ENCODE measurements around the gene KISS1R.

DNA sequence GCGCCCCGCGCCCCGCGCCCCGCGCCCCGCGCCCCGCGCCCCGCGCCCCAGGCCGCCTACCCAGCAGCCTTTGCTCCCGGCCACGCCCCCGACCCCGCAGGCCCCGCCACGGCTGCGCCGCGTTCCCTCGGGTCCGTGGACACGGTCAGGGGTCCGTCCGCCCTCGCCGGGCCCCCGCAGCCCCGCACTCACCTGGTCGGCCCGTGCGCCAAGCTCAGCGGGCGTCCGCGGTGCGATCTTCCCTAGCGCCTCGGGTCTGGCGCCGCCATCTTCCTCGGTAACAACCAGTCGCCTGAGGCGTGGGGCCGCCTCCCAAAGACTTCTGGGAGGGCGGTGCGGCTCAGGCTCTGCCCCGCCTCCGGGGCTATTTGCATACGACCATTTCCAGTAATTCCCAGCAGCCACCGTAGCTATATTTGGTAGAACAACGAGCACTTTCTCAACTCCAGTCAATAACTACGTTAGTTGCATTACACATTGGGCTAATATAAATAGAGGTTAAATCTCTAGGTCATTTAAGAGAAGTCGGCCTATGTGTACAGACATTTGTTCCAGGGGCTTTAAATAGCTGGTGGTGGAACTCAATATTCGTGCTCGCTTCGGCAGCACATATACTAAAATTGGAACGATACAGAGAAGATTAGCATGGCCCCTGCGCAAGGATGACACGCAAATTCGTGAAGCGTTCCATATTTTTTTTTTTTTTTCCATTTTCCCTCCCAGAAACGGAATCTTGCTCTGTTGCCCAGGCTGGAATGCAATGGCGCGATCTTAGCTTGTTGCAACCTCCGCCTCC, 24.0 kb upstream of the KISS1R start, which contains the start of the genes MED16 and RNU6-9:
- TF ChIP-seq, protein P1, sequence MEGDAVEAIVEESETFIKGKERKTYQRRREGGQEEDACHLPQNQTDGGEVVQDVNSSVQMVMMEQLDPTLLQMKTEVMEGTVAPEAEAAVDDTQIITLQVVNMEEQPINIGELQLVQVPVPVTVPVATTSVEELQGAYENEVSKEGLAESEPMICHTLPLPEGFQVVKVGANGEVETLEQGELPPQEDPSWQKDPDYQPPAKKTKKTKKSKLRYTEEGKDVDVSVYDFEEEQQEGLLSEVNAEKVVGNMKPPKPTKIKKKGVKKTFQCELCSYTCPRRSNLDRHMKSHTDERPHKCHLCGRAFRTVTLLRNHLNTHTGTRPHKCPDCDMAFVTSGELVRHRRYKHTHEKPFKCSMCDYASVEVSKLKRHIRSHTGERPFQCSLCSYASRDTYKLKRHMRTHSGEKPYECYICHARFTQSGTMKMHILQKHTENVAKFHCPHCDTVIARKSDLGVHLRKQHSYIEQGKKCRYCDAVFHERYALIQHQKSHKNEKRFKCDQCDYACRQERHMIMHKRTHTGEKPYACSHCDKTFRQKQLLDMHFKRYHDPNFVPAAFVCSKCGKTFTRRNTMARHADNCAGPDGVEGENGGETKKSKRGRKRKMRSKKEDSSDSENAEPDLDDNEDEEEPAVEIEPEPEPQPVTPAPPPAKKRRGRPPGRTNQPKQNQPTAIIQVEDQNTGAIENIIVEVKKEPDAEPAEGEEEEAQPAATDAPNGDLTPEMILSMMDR (conservative IDR thresholded peaks at IDR 0.05; ENCODE audit: low read depth, low read length), result no peak
- TF ChIP-seq RFX5 (IDR thresholded peaks at IDR 0.05; ENCODE audit: low read depth, low read length) (no peak), POLR2A (IDR thresholded peaks at IDR 0.05; ENCODE audit: low read depth, low read length) (no peak; the same call in 1 of the 2 replicates), SMC3 (IDR thresholded peaks at IDR 0.05; ENCODE audit: low read depth, low read length) (no peak), RAD21 (IDR thresholded peaks at IDR 0.05; ENCODE audit: low read length) (no peak), MAFK (IDR thresholded peaks at IDR 0.05; ENCODE audit: low read depth, low read length) (no peak), CHD1 (IDR thresholded peaks at IDR 0.05; ENCODE audit: low read depth, low read length) (no peak)
- TF ChIP-seq, protein P2, sequence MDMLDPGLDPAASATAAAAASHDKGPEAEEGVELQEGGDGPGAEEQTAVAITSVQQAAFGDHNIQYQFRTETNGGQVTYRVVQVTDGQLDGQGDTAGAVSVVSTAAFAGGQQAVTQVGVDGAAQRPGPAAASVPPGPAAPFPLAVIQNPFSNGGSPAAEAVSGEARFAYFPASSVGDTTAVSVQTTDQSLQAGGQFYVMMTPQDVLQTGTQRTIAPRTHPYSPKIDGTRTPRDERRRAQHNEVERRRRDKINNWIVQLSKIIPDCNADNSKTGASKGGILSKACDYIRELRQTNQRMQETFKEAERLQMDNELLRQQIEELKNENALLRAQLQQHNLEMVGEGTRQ (IDR thresholded peaks at IDR 0.05; ENCODE audit: low read depth, low read length), result no peak
- TF ChIP-seq, protein P3, sequence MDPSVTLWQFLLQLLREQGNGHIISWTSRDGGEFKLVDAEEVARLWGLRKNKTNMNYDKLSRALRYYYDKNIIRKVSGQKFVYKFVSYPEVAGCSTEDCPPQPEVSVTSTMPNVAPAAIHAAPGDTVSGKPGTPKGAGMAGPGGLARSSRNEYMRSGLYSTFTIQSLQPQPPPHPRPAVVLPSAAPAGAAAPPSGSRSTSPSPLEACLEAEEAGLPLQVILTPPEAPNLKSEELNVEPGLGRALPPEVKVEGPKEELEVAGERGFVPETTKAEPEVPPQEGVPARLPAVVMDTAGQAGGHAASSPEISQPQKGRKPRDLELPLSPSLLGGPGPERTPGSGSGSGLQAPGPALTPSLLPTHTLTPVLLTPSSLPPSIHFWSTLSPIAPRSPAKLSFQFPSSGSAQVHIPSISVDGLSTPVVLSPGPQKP (IDR thresholded peaks at IDR 0.05; ENCODE audit: borderline replicate concordance, low read depth, low read length), result no peak

All from IMR-90 (cell line).